ENCODE measurements around the gene HES5.

The HES5 gene

DNA sequence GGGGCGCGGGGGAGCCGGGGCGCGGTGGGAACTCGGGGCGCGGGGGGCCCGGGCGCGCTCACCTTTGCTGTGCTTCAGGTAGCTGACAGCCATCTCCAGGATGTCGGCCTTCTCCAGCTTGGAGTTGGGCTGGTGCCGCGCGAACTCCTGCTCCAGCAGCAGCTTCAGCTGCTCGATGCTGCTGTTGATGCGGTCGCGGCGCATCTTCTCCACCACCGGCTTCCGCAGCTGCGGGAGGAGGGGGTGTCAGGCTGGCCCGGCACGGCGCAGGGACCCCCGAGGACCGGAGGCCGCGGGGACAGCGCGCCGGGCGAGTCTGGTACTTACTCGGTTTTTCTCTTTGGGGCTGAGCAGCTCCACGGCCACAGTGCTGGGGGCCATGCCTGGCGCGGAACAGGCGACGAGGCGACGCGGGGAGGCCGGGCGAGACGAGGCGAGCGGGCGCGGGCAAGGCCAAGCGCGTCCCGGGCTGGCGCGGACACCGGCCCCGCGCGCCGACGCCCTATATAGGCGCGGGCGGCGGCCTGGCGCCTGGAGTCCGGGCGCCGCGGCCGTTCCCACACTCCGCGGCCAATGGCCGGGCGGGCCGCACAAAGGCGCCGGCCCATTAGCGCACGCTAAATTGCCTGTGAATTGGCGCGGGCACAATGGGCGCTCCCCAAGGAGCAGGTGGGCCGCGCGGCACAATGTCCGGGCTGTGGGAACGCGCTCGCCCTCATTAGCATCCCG, at the start of gene HES5:
HES5 (minus strand) TSS at position 480 of the 729 bp plus-strand sequence; CDS start at position 381, 99 bp downstream.
- TF ChIP-seq GATA3 (IDR thresholded peaks at IDR 0.05; ENCODE audit: low read depth, low read length) = no peak
- TF ChIP-seq GATA2 (IDR thresholded peaks at IDR 0.05; ENCODE audit: low read depth, low read length) = no peak

- no peak for TF ChIP-seq GATA3 (IDR thresholded peaks at IDR 0.05; ENCODE audit: low read depth, low read length)
- no peak for TF ChIP-seq GATA2 (IDR thresholded peaks at IDR 0.05; ENCODE audit: low read depth, low read length)
These were observed 48.7 kb upstream of the HES5 start for GRCh38 chr1:2578758-2579118.

DNA sequence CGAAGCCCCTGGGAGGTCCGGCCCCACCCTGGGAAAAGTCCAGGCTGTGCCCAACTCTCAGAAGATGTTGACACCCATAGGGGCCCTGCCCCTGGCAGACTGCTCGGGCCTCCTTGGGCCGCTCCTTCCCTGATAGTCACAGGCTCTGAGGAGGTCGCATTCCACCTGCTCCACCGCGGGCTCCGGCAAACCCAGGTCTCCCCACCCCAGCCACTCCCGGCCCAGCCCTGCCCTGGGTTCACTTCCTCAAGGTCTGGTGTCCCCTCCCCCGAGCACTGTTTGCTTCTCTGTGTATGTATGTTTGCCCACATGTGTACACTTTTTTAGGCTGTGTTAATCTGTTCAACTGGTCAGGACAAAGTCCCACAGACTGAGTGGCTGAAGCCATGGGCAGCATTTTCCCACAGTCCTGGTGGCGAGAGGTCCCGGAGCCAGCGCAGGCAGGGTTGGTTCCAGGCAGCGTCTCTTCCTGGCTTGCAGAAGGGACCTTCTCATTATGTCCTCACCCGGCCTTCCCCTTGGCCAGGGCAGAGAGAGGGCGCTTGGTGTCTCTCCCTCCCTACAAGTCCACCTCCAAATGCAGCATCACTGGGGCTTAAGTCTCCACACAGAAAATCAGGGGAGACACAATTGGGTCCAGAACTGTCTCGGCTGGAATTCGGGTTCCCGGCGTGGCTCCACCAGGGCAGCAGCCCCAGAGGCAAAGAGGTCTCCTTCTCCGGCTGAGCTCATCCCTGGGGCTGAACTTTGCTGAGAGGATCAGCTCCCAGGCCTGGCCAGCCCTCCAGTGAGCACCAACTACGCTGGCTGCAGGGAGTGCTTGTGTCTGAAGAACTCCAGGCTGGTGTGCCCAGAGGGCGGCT, 46.0 kb upstream of the HES5 start:
- TF ChIP-seq GATA2 (IDR thresholded peaks at IDR 0.05; ENCODE audit: low read depth, low read length) (no peak), GATA3 (IDR thresholded peaks at IDR 0.05; ENCODE audit: low read depth, low read length) (no peak)

DNA sequence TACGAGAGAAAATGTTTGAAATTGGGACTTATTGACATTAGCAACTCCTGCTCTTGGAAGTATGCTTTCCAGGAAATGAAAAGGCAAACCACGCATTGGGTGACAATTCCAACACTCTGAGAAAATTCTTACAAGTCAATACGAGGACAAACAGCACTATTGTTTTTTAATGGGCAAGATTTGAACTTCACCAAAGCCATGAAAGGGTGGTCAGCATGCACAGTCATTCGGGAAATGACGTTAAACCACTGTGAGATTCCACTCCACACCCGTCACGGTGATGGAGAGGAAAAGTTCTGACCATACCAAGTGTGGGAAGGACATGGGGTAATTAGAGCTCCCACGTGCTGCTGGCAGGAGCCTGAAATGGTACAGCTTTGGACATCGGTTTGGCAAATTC, 44.3 kb upstream of the HES5 start:
- TF ChIP-seq GATA2 (IDR thresholded peaks at IDR 0.05; ENCODE audit: low read depth, low read length) = no peak
- TF ChIP-seq GATA3 (IDR thresholded peaks at IDR 0.05; ENCODE audit: low read depth, low read length) = no peak

- TF ChIP-seq GATA2 (IDR thresholded peaks at IDR 0.05; ENCODE audit: low read depth, low read length) = no peak
- no peak for TF ChIP-seq GATA3 (IDR thresholded peaks at IDR 0.05; ENCODE audit: low read depth, low read length)
These were observed 43.3 kb upstream of the HES5 start for GRCh38 chr1:2573250-2573920.

DNA sequence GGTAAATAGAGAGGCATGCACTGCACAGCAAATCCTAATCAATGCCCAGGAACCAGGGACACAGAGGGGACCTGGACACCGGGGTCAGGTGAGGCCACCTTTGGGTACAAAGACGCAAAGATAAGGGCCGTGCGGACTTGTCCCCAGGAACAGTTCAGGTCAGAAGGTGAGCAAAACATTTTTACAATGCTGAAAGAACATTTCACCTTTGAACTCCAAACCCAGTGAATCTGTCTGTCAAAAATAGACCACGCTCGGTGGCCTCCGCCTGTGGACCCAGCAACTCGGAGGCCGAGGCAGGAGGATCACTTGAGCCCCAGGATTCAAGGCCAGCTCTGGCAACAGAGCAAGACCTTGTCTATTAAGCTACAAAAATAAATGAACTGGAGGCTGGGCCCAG, 41.3 kb upstream of the HES5 start:
- no peak for TF ChIP-seq GATA3 (IDR thresholded peaks at IDR 0.05; ENCODE audit: low read depth, low read length)
- no peak for TF ChIP-seq GATA2 (IDR thresholded peaks at IDR 0.05; ENCODE audit: low read depth, low read length)

DNA sequence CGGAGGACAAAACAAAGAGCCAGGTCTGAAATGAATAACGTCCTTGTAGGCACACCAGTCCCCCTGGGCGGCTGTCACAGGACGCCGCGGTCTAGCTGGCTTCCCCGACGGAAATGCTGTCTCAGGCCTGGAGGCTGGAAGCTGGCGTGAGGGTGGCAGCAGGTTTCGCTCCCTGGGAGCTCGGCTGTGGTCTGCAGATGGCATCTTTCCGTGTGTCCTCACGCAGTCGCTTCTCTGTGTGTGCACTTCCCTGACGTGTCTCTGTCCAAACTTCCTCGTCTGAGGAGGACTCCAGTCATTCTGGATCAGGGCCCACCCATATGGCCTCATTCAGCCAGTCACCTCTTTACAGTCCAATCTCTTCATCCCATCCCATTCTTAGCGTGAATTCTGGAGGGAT, 40.3 kb upstream of the HES5 start:
- TF ChIP-seq GATA2 (IDR thresholded peaks at IDR 0.05; ENCODE audit: low read depth, low read length) = no peak
- TF ChIP-seq GATA3 (IDR thresholded peaks at IDR 0.05; ENCODE audit: low read depth, low read length) = no peak

DNA sequence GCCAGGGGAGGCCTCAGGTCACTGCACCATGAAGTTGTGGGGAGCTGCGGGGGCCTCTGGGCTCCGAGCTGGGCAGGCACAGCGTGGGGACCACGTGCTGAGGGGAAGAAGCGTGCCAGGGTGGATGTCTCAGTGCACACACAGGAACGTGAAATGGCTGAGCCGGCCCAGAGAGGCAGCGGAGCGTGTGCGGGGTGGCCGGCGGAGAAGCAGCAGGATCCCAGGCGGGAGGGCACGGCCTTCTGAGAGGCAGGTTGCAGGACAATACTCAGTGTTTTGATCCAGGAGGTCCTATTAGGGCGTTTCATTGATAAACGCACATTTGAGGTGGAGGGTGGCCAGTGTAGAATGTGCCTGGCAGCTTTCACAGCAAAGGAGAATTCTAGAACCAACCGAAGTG, 39.0 kb upstream of the HES5 start:
- TF ChIP-seq GATA2 (IDR thresholded peaks at IDR 0.05; ENCODE audit: low read depth, low read length) (no peak), GATA3 (IDR thresholded peaks at IDR 0.05; ENCODE audit: low read depth, low read length) (no peak)

- TF ChIP-seq GATA3 (IDR thresholded peaks at IDR 0.05; ENCODE audit: low read depth, low read length) (no peak), GATA2 (IDR thresholded peaks at IDR 0.05; ENCODE audit: low read depth, low read length) (no peak)
These were observed 37.1 kb upstream of the HES5 start for GRCh38 chr1:2567083-2567679.

GRCh38 chr1:2566101-2567045, 36.3 kb upstream of the HES5 start:
- TF ChIP-seq GATA3 (IDR thresholded peaks at IDR 0.05; ENCODE audit: low read depth, low read length) = no peak
- no peak for TF ChIP-seq GATA2 (IDR thresholded peaks at IDR 0.05; ENCODE audit: low read depth, low read length)

- TF ChIP-seq GATA3 (IDR thresholded peaks at IDR 0.05; ENCODE audit: low read depth, low read length) = no peak
- no peak for TF ChIP-seq GATA2 (IDR thresholded peaks at IDR 0.05; ENCODE audit: low read depth, low read length)
These were observed 34.8 kb upstream of the HES5 start for GRCh38 chr1:2564815-2565374.

DNA sequence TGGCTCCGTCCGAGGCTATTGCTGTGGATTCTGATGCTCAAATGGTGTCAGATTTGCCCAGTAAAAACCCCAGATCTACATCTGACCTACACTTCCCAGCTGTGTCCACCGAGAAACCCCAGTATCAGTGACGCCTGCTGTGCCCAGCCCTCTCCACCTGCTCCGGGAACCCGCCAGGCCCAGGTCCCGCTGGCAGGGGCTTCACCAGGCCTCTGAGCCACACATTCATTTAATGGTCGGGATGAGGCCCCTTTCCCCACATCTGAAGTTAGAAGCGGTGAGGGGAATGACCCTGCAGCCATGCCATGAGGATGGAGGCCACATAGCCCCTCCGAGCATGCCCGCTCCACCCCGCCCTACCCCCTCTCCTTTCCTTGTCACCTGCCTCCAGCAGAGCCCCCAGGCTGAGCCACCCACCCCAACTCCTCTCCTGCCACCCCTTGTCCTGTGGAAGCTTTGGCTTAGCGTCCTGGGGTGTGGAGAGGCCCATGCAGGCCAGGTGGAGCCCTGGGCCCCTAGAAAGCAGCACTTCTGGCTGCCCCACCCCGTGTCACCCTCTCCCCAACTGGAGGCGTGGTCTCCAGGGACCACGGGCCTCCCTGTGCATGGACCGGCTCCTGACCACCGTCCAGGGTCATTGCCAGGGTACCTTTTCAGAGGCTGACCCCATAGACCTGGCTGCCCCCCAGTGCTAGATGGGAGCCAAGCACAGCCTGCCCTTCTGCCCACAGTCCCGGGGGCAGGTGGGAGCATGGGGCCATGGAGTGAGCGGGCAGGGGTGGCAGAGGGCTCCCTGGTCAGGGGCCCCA, 34.1 kb upstream of the HES5 start:
- TF ChIP-seq GATA3 (IDR thresholded peaks at IDR 0.05; ENCODE audit: low read depth, low read length) (no peak), GATA2 (IDR thresholded peaks at IDR 0.05; ENCODE audit: low read depth, low read length) (no peak)

All from SH-SY5Y (cell line).